Measurements from ENCODE around the gene NANOGP8. TPM values are rescaled to one million over a fixed set of nuclear protein-coding genes. Genes with fewer than 3 reads are reported as not detected.
"Not testable (repeated sequence)": the region's sequence is repeated elsewhere in the genome, so short reads cannot be mapped to it uniquely, and the experiment has no call there.

Gene NANOGP8
- total RNA-seq (not detected), polyA plus RNA-seq (not detected)
- long read RNA-seq, donor 1 = 0 reads
- long read RNA-seq, donor 2, partial matches to known transcripts = 0 of 1 reads
- long read RNA-seq, donor 2, other reads (novel, unspliced or antisense) = 0 of 1 reads
- long read RNA-seq, donor 3 = 0 reads
- long read RNA-seq, donor 4 = 0 reads
- long read RNA-seq, donor 5 = 0 reads
- long read RNA-seq, donor 6 = 0 reads
- long read RNA-seq, donor 7, partial matches to known transcripts = 0 of 2 reads
- long read RNA-seq, donor 7, other reads (novel, unspliced or antisense) = 0 of 2 reads
- long read RNA-seq, donor 8 = 0 reads
- long read RNA-seq, donor 9, partial matches to known transcripts = 0 of 1 reads
- long read RNA-seq, donor 9, other reads (novel, unspliced or antisense) = 0 of 1 reads
- long read RNA-seq, donor 10, partial matches to known transcripts = 0 of 1 reads
- long read RNA-seq, donor 10, other reads (novel, unspliced or antisense) = 0 of 1 reads

- peaks cover 0 to 14% (median 7%) of the 10 kb centered on the region in 4 donors for H3K9me3 ChIP-seq
- DNase-seq; H3K27ac ChIP-seq; H3K27me3 ChIP-seq; H3K36me3 ChIP-seq; intact Hi-C loops (cut with DNase I; ENCODE audit: low total_unique reads); H3K4me1 ChIP-seq; H3K4me3 ChIP-seq: not testable (repeated sequence)
- 65 to 79% (median 69%) methylated on average over 8 of the region's 8 CpGs for WGBS, 5 donors
Measured at GRCh38 chr15:35085176-35085919, at the start of gene NANOGP8. TSS of gene NANOGP8 (minus strand) at chr15:35085295. CDS start at chr15:35085110, 185 bp downstream.

- no peak overlapping the region for H3K27ac ChIP-seq
- 95 to 100% (median 99%) methylated on average over 1 of the region's 1 CpG for WGBS, 5 donors
- intact Hi-C loops (cut with DNase I; ENCODE audit: low total_unique reads) = no loop called here
- no peak for TF ChIP-seq EP300 (IDR thresholded peaks at IDR 0.05)
- no peaks in the 10 kb centered on the region for H3K27me3 ChIP-seq
- DNase-seq = no peak
- H3K4me3 ChIP-seq = no peak overlapping the region
- H3K36me3 ChIP-seq = no peaks in the 10 kb centered on the region
- no peaks in the 10 kb centered on the region for H3K9me3 ChIP-seq
- H3K4me1 ChIP-seq = no peaks in the 10 kb centered on the region
Measured at GRCh38 chr15:35134299-35134698, 49.2 kb upstream of the NANOGP8 start.

GRCh38 chr15:35130245-35130644 is 45.1 kb upstream of the NANOGP8 start:
- intact Hi-C loops (cut with DNase I; ENCODE audit: low total_unique reads) = no loop called here
- WGBS, 5 donors = 50 to 86% (median 70%) methylated on average over 1 of the region's 1 CpG
- H3K4me1 ChIP-seq = no peaks in the 10 kb centered on the region
- no peak overlapping the region for H3K27ac ChIP-seq
- H3K27me3 ChIP-seq = no peaks in the 10 kb centered on the region
- H3K36me3 ChIP-seq = no peaks in the 10 kb centered on the region
- H3K9me3 ChIP-seq = no peaks in the 10 kb centered on the region
- no peak for DNase-seq
- TF ChIP-seq EP300 (IDR thresholded peaks at IDR 0.05) (no peak), POLR2A (IDR thresholded peaks at IDR 0.05) (no peak), CTCF (IDR thresholded peaks at IDR 0.05) (no peak), POLR2AphosphoS5 (IDR thresholded peaks at IDR 0.05) (no peak)
- no peak overlapping the region for H3K4me3 ChIP-seq

GRCh38 chr15:35129361-35129760 is 44.3 kb upstream of the NANOGP8 start:
- intact Hi-C loops (cut with DNase I; ENCODE audit: low total_unique reads) = no loop called here
- WGBS, 5 donors = 85 to 98% (median 93%) methylated on average over 4 of the region's 4 CpGs
- no peaks in the 10 kb centered on the region for H3K9me3 ChIP-seq
- no peaks in the 10 kb centered on the region for H3K36me3 ChIP-seq
- no peaks in the 10 kb centered on the region for H3K4me1 ChIP-seq
- no peak for TF ChIP-seq EP300 (IDR thresholded peaks at IDR 0.05)
- TF ChIP-seq POLR2A (IDR thresholded peaks at IDR 0.05) = no peak
- no peak for TF ChIP-seq POLR2AphosphoS5 (IDR thresholded peaks at IDR 0.05)
- TF ChIP-seq CTCF (IDR thresholded peaks at IDR 0.05) = no peak
- H3K4me3 ChIP-seq = no peak overlapping the region
- H3K27me3 ChIP-seq = no peaks in the 10 kb centered on the region
- no peak for DNase-seq
- no peak overlapping the region for H3K27ac ChIP-seq

GRCh38 chr15:35127717-35128116 is 42.6 kb upstream of the NANOGP8 start:
- Histone ChIP-seq H3K27ac (no peak overlapping the region), H3K9me3 (no peaks in the 10 kb centered on the region), H3K27me3 (no peaks in the 10 kb centered on the region), H3K36me3 (no peaks in the 10 kb centered on the region), H3K4me3 (no peak overlapping the region), H3K4me1 (no peaks in the 10 kb centered on the region)
- 76 to 94% (median 87%) methylated on average over 1 of the region's 1 CpG for WGBS, 5 donors
- intact Hi-C loops (cut with DNase I; ENCODE audit: low total_unique reads) = no loop called here
- DNase-seq = no peak
- TF ChIP-seq POLR2A (IDR thresholded peaks at IDR 0.05) = no peak
- no peak for TF ChIP-seq EP300 (IDR thresholded peaks at IDR 0.05)
- TF ChIP-seq CTCF (IDR thresholded peaks at IDR 0.05) = no peak
- no peak for TF ChIP-seq POLR2AphosphoS5 (IDR thresholded peaks at IDR 0.05)
